GM18873 (cell line): Measurements from ENCODE around the gene SORCS2.
"Not testable (repeated sequence)": the region's sequence is repeated elsewhere in the genome, so short reads cannot be mapped to it uniquely, and the experiment has no call there.

Source experiments
- ATAC-seq: cut with Tn5 transposase; IDR thresholded peaks from one replicate; pipeline ENCODE4 v1.9.1; 2021; ENCODE audit warnings: mild to moderate bottlenecking, moderate library complexity, moderate number of reproducible peaks; ENCODE audit not compliant: unreplicated experiment, low FRiP score

SORCS2 gene

GRCh38 chr4:7215187-7215586, 22.8 kb downstream of the SORCS2 start:
- ATAC-seq: not testable (repeated sequence)

GRCh38 chr4:7217039-7217438, 24.7 kb downstream of the SORCS2 start:
- ATAC-seq: no peak

GRCh38 chr4:7217474-7218321, 25.4 kb downstream of the SORCS2 start:
- ATAC-seq: no peak

DNA sequence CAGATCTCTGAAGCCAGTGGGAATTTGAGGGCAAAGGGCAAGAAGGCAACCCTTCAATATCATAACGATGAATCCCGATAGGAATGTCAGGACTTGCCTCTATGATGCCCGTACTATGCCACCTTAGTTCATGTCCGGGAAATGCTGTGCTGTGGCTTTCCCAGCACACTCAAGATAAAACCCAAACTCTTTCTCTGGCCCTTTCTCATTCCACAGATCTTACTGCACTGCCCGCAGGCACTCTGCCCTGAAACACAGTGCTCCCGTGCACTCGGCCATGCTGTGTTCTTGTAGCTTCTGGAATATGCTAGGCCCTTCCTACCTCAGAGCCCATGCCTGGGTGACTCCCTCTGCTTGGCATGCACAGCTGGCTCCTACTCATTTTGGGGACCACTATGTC, 26.3 kb downstream of the SORCS2 start:
- ATAC-seq: no peak

DNA sequence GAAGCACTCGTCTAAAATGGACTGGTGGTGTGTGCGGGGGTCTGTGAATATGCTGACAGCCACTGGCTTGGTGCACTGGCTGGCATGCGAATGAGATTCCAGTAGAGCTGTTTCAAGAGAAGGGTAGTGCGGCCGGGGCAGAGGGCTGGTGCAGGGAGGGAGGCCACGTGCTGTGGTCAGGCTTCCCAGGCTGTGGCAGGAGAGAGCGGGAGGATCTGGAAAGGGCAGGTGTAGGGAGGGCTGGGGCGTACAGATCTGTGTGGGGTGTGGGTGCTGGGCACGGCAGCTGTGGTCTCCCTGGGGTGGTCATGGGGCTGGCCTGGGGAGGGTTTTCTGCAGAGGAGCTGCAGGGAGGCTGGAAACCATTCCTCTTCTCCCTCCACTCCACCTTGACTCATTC, 30.2 kb downstream of the SORCS2 start:
- ATAC-seq: no peak

- no peak for ATAC-seq
Measured at GRCh38 chr4:7223541-7223940, 31.2 kb downstream of the SORCS2 start.

- no peak for ATAC-seq
Measured at GRCh38 chr4:7224001-7224400, 31.7 kb downstream of the SORCS2 start.

DNA sequence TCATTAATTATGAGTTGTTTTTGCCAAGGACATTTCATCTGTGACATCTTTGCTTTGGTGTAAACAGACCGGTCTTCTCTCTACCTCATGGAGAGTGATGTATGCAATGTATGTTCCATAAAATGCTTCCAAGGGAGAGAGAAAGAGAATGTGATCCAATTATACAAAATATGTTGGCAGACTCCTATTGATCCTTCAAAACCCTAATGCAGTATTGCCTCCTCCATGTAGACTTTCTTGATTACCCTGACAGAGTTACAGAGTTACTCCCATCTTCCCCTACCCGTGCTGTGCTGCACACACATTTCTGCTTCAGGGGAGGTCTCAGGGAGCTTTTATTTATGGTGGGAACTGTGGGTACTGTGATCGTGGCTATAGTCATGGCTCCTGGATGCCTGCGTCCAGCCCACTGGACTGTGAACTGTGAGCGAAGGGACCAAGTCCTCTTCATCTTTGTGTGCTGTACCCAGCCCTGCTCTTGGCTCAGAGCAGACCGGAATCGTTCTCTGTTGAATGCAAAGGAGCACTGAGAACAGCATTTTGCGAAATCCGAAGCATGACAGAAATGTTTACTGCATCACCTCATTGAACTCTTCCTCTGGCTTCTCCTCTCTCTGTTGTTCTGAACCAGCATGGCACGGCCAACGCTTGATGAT, 32.7 kb downstream of the SORCS2 start:
- ATAC-seq: no peak

GRCh38 chr4:7226439-7226838, 34.1 kb downstream of the SORCS2 start:
- no peak for ATAC-seq

DNA sequence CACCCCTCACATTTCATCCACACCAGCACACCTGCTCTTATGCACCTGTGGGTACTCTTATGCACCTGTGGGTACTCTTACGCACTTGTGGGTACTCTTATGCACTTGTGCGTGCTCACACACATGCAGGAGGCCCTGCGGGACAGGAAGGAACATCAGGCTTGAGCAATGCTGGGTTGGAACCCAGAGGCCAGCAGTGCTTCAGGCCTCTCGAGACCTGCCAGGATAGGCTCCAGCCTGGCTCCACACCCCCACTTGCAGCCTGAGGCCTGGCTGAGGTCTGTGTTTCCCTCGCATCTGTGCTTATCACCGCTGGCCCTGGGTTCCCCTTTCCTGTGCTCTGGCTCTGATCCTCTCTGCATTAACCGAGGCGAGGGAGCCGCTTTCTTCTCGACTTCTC, 34.7 kb downstream of the SORCS2 start:
- ATAC-seq: no peak

DNA sequence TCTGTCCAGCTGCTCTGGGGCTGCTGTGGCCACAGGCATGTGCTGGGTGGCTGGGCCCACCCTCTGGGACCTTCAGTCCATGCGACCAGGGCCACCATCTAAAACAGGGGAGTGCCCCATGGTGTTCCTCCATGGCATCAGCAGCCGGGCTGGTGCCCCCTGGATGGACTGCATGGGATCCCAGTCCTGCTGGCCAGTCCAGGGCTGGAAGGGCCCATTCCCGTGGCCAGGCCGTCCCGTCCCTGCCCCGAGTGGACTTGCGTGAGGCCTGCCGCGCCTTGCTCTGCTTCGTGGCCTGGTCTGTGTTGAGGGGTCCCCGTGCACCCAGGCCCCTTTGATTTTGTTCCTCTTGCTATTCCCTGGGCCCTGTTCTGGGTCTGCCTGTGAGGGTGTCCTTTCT, 36.4 kb downstream of the SORCS2 start:
- no peak for ATAC-seq

- ATAC-seq: no peak
Measured at GRCh38 chr4:7232061-7232650, 39.8 kb downstream of the SORCS2 start.

DNA sequence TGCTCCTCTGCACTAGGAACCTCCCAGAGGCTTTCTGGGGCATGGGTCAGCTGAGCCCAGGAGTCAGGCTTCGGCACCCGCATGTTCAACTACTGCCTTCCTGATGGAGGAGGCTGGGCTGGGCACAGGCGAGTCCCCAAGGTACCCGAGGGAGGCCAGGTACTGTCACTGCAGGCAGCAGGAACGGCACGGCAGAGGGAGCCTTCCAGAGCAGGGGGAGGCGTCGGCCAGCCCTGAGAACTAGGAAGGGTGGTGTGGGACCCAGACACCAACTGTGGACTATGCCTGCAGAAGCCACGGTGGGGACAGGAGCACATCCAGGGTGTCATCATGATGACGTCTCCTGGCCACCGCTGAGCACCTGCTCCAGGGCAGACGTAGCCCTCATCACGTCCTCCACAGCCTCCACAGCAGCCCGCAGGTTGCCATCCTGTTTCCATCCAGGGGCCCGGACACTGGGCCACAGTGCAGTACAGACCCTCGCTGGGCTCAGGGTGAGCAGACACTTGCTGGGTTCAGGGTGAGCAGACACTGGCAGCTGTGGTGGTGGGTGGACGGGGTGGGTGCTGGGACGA, 40.8 kb downstream of the SORCS2 start:
- no peak for ATAC-seq

- no peak for ATAC-seq
Measured at GRCh38 chr4:7233601-7234000, 41.3 kb downstream of the SORCS2 start.

DNA sequence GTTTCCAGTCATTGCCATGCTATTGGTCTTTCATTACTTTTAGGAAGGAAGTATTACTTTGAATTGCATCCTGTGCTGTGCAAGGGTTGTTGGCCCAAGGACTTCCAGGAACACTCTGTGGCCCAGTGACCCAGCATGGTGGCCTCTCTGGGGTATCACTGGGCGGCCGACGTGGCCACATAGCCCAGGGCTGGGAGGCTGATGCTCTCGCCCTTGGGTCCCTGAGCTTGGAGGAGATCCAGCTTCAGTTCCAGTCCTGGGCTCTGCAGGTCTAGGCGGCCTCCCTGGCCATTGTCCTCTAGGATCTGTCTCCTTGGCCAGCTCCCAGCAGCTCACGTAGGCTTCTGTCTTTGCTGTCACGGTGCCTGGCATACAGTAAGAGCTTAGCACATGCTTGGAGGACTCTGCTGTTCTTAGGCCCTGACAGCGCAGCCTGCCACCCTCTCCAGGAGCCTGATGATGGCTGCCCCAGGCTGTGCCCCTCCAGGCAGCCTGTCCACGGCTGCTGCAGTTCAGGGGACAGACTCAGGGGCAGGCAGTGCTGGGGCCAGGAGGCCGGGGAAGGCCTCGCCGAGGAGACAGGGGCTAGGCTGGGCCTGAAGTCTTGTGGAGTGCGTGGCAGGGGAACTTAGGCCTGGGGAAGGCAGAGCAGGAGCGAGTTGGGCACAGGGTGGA, 42.2 kb downstream of the SORCS2 start:
- no peak for ATAC-seq

DNA sequence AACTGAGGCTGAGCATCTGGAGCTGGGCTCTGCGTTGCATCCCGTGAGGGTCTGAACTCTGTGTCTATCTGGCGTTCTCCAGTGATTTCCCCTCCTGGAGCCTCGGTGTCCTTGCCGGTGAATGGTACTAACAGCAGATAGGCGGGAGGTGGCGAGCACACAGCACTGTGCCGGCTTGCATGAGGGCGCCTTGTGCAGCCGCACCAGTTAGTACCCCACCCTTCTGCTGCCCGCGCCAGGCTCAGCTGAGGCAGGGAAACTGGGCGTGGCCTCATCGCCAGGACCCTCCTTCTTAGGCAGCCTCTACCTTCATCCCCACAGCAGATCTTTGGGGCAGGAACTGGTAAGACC, 42.7 kb downstream of the SORCS2 start:
- no peak for ATAC-seq

GRCh38 chr4:7236847-7237246, 44.5 kb downstream of the SORCS2 start:
- ATAC-seq: no peak

DNA sequence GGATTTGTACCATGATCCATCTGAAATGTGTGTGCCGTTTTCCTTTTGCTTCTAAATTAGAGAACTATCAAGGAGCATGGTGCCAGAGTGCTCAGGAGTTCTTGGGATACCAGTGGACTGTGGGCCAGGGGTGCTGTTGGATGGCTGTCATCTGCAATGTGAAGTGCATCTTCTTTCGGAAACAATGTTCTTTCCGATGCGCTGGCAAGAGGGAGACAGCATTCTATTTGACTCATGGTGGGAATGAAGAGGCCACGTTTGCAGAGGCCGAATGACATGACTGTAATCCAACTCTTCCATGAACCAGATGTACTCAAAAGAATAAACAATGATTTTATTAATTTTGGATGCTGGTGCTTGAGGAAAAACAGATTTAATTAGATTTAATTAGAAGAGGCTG, 45.5 kb downstream of the SORCS2 start:
- no peak for ATAC-seq

GRCh38 chr4:7238300-7238960, 46.1 kb downstream of the SORCS2 start:
- ATAC-seq: no peak

- no peak for ATAC-seq
Measured at GRCh38 chr4:7239101-7239820, 46.9 kb downstream of the SORCS2 start.
